GM12878 (cell line): ENCODE data around the gene SLC39A13. TPM values are rescaled to one million over a fixed set of nuclear protein-coding genes. Genes with fewer than 3 reads are reported as not detected.

ENCODE experiments used
- ATAC-seq: fragments of 200-7000 bp; cut with Tn5 transposase; 3 replicates; pipeline ENCODE4 v1.9.1; 2020; ENCODE audit warnings: mild to moderate bottlenecking, moderate library complexity
- BruUV-seq: library from RNA; stranded (reverse); fragments of 400-500 nt; replicated peaks from 2 replicates; lab custom pipeline; 2021; lab: Mats Ljungman, UMichigan
- CTCF ChIA-PET: fragments of 300-600 bp; sonication (Branson Sonifier 250); formaldehyde crosslinking; extraction: SDS; loops from one replicate; lab custom pipeline; 2021; ENCODE audit warnings: inconsistent platforms; lab: Yijun Ruan, JAX
- POLR2A ChIA-PET: fragments of 350-600 bp; formaldehyde crosslinking; extraction: SDS; loops from one replicate; lab custom pipeline; 2021; ENCODE audit warnings: inconsistent platforms; lab: Charles Lee
- RAD21 ChIA-PET: fragments of 300-600 bp; sonication (Branson Sonifier 250); formaldehyde crosslinking; loops from one replicate; lab custom pipeline; 2023; ENCODE audit warnings: antibody characterized with exemption; ENCODE audit not compliant: unreplicated experiment; lab: Charles Lee
- SMC1A ChIA-PET: fragments of 300-600 bp; sonication (Branson Sonifier 250); formaldehyde crosslinking; loops from one replicate; lab custom pipeline; 2023; ENCODE audit not compliant: unreplicated experiment, uncharacterized antibody; lab: Charles Lee
- DNase-seq: peaks from one replicate; pipeline ENCODE4 v3.0.0-alpha.2; 2011; ENCODE audit warnings: low read depth, low spot score
- FAIRE-seq: peaks from 3 replicates; lab custom pipeline; 2011; peaks lifted over from hg19 to GRCh38; lab: Jason Lieb, UNC
- H2AFZ ChIP-seq: 2 replicates; pipeline ENCODE4 v1.6.0; 2011; ENCODE audit warnings: low read depth, low read length, control low read depth; ENCODE audit not compliant: control insufficient read depth
- H3K27ac ChIP-seq: 2 replicates; pipeline ENCODE4 v1.5.1; 2011; ENCODE audit warnings: control low read depth; ENCODE audit not compliant: control insufficient read depth, insufficient read depth
- H3K27me3 ChIP-seq, 2 experiments: replicated peaks in 1 of 2; 2 replicates each; pipeline versions ENCODE4 v1.6.0 to v1.6.1; 2011; ENCODE audit warnings: low read length in 1 of 2; ENCODE audit not compliant: control insufficient read depth in 2 of 2, insufficient read depth in 2 of 2
- H3K36me3 ChIP-seq, 2 experiments: 2 replicates each; pipeline ENCODE4 v1.5.1; 2011; ENCODE audit warnings: low read length in 1 of 2; ENCODE audit not compliant: control insufficient read depth in 2 of 2, insufficient read depth in 2 of 2
- H3K4me1 ChIP-seq: 2 replicates; pipeline ENCODE4 v1.6.1; 2011; ENCODE audit warnings: mild to moderate bottlenecking, low read length, moderate library complexity, mixed read lengths; ENCODE audit not compliant: control insufficient read depth, insufficient read depth
- H3K4me2 ChIP-seq: 2 replicates; pipeline ENCODE4 v1.6.0; 2011; ENCODE audit warnings: control low read depth; ENCODE audit not compliant: control insufficient read depth, insufficient read depth
- H3K4me3 ChIP-seq: fragments of 200-600 bp; sonication (generic); 2 replicates; pipeline ENCODE4 v1.5.1; 2016
- H3K79me2 ChIP-seq: 2 replicates; pipeline ENCODE4 v1.6.0; 2011; ENCODE audit warnings: low read length; ENCODE audit not compliant: control insufficient read depth, insufficient read depth
- H3K9ac ChIP-seq: 2 replicates; pipeline ENCODE4 v1.8.0; 2011; ENCODE audit warnings: low read length, control low read depth, mixed read lengths; ENCODE audit not compliant: control insufficient read depth, insufficient read depth
- H3K9me3 ChIP-seq: replicated peaks from 3 replicates; pipeline ENCODE4 v1.5.1; 2011; ENCODE audit warnings: mild to moderate bottlenecking, low read length; ENCODE audit not compliant: control insufficient read depth, insufficient read depth
- H4K20me1 ChIP-seq: 2 replicates; pipeline ENCODE4 v1.6.0; 2011; ENCODE audit not compliant: control insufficient read depth, insufficient read depth
- ATF3 ChIP-seq: IDR thresholded peaks from 2 replicates; pipeline ENCODE4 v1.6.1; 2011; ENCODE audit warnings: low read depth, mild to moderate bottlenecking, low read length, moderate library complexity, borderline replicate concordance; ENCODE audit errors: extremely low read depth
- FOXM1 ChIP-seq: IDR thresholded peaks from 2 replicates; pipeline ENCODE4 v1.6.1; 2012; ENCODE audit warnings: low read depth, mild to moderate bottlenecking, inconsistent platforms, low read length, moderate library complexity
- GABPA ChIP-seq: IDR thresholded peaks from 2 replicates; pipeline ENCODE4 v1.6.1; 2014; ENCODE audit warnings: antibody characterized with exemption, low read depth, mild to moderate bottlenecking, inconsistent platforms
- HDAC2 ChIP-seq: fragments of 200-600 bp; sonication (generic); IDR thresholded peaks from 2 replicates; pipeline ENCODE4 v1.6.1; 2017
- IRF5 ChIP-seq: fragments of 450-650 bp; IDR thresholded peaks from 2 replicates; pipeline ENCODE4 v1.6.1; 2017; ENCODE audit warnings: borderline replicate concordance
- KAT2A ChIP-seq: conservative IDR thresholded peaks from 2 replicates; pipeline ENCODE4 v1.6.1; 2011; ENCODE audit warnings: low read depth, low read length; ENCODE audit not compliant: control insufficient read depth
- MEF2A ChIP-seq: IDR thresholded peaks from 2 replicates; pipeline ENCODE4 v1.6.1; 2011; ENCODE audit warnings: low read depth, mild to moderate bottlenecking, low read length, moderate library complexity; ENCODE audit not compliant: insufficient read depth
- POLR2AphosphoS5 ChIP-seq: IDR thresholded peaks from 2 replicates; pipeline ENCODE4 v1.6.1; 2011; ENCODE audit warnings: mild to moderate bottlenecking, low read length, inconsistent platforms
- RAD51 ChIP-seq: fragments of 450-650 bp; IDR thresholded peaks from 2 replicates; pipeline ENCODE4 v1.6.1; 2016; ENCODE audit warnings: moderate library complexity, mild to moderate bottlenecking, inconsistent platforms
- RB1 ChIP-seq: fragments of 450-650 bp; formaldehyde crosslinking; IDR thresholded peaks from 2 replicates; pipeline ENCODE4 v1.6.1; 2017; ENCODE audit warnings: mild to moderate bottlenecking, borderline replicate concordance
- RCOR1 ChIP-seq: conservative IDR thresholded peaks from 2 replicates; pipeline ENCODE4 v1.6.1; 2012; ENCODE audit warnings: low read depth, low read length, improper control_type of control experiment
- SIX5 ChIP-seq: IDR thresholded peaks from 2 replicates; pipeline ENCODE4 v1.6.1; 2011; ENCODE audit warnings: mild to moderate bottlenecking, low read depth, low read length, moderate library complexity; ENCODE audit not compliant: severe bottlenecking
- SUZ12 ChIP-seq: fragments of 200-600 bp; sonication (generic); IDR thresholded peaks from one replicate; pipeline ENCODE4 v1.6.1; 2018; ENCODE audit warnings: antibody characterized with exemption, mild to moderate bottlenecking; ENCODE audit not compliant: unreplicated experiment
- USF2 ChIP-seq: IDR thresholded peaks from 2 replicates; pipeline ENCODE4 v1.6.1; 2011; ENCODE audit warnings: low read depth, low read length, improper control_type of control experiment, borderline replicate concordance
- WRNIP1 ChIP-seq: IDR thresholded peaks from 2 replicates; pipeline ENCODE4 v1.6.1; 2011; ENCODE audit warnings: low read depth, low read length, improper control_type of control experiment, borderline replicate concordance
- ZBTB4 ChIP-seq: fragments of 450-650 bp; formaldehyde crosslinking; IDR thresholded peaks from 2 replicates; pipeline ENCODE4 v1.4.0; 2022; ENCODE audit warnings: mild to moderate bottlenecking, moderate library complexity
- WGBS: methylation state at CpG from one replicate; pipeline ENCODE4 v1.1.6; 2016; ENCODE audit warnings: low lambda C conversion rate; ENCODE audit not compliant: insufficient replicate concordance, insufficient coverage; ENCODE audit errors: missing lambda C conversion rate; 5-methylcytosine and 5-hydroxymethylcytosine counted together
- in situ Hi-C: fragments of 300-500 bp; cut with MboI; formaldehyde crosslinking; loops from 9 replicates; pipeline ENCODE4 v1.14.3; 2018; ENCODE audit warnings: mixed read lengths
- intact Hi-C: fragments of 100-400 bp; cut with micrococcal nuclease; formaldehyde crosslinking; loops from one replicate; pipeline ENCODE4 v1.14.2; 2022; ENCODE audit not compliant: unreplicated experiment
- polyA plus RNA-seq, 11 experiments: library from polyadenylated mRNA; depleted of rRNA in 4 of 11; unstranded in 6 of 11; stranded (reverse) in 5 of 11; fragments of >200 nt; fragmentation: Nextera tagmentation in 4 of 11; fragmentation: Illumina TruSeq in 1 of 11; extraction: Ambion mirVana in 4 of 11; extraction: Trizol in 1 of 11; gene quantifications; 1 replicate in 1 of 11; 2 replicates in 10 of 11; pipeline versions ENCODE4 v1.2.1 to v1.2.3, GENCODE V29; 2011 to 2016; ENCODE audit warnings: inconsistent platforms in 2 of 11, missing spikeins in 2 of 11, low read depth in 1 of 11
- total RNA-seq, 4 experiments: library from RNA; depleted of rRNA in 3 of 4; stranded (reverse); fragments of >200 nt in 3 of 4; fragmentation: Illumina TruSeq in 1 of 4; extraction: Trizol in 1 of 4; gene quantifications; 2 replicates each; pipeline versions ENCODE4 v1.2.1 to v1.2.3, GENCODE V29; 2013 to 2021

Gene SLC39A13
- total and polyA plus RNA-seq, 10 of the 15 experiments (the other 5 are each of a cell fraction or from before 2014, with no cell fraction given): 0.23 to 19.8 (median 6.3) TPM

GRCh38 chr11:47433157-47433556 lies 24.8 kb downstream of the SLC39A13 start (continued):
- TF ChIP-seq RCOR1: no peak

GRCh38 chr11:47434011-47434786 lies 25.8 kb downstream of the SLC39A13 start:
- in situ Hi-C loops: no loop called here
- TF ChIP-seq WRNIP1 (no peak), SIX5 (no peak), HDAC2 (no peak), ATF3 (no peak), ZBTB4 (CRISPR knock-in tag) (no peak), MEF2A (no peak), FOXM1 (no peak), RB1 (no peak), SUZ12 (no peak), KAT2A (no peak), USF2 (no peak), POLR2AphosphoS5 (no peak), RAD51 (no peak), GABPA (no peak), IRF5 (no peak)

More at GRCh38 chr11:47434011-47434786, 25.8 kb downstream of the SLC39A13 start:
- SMC1A ChIA-PET: interaction anchor here (0.6 kb wide), 1 partner anchor 95 kb away, joined by 3 read pairs; no protein-coding TSS in a partner anchor
- no peaks in the 10 kb centered on the region; a peak in 1 of 4 replicates for H3K27me3 ChIP-seq
- no peak overlapping the region for H3K4me3 ChIP-seq
- ATAC-seq (no peak), DNase-seq (no peak), FAIRE-seq (no peak)
- no TSS peak for BruUV-seq
- H3K79me2 ChIP-seq: no peaks in the 10 kb centered on the region
- WGBS: 69% methylated on average over 7 of the region's 7 CpGs
- H3K36me3 ChIP-seq: no peaks in the 10 kb centered on the region
- POLR2A ChIA-PET: no interaction called here
- intact Hi-C loops: no loop called here
- H3K4me1 ChIP-seq: no peaks in the 10 kb centered on the region
- H3K27ac ChIP-seq: no peak overlapping the region
- no peaks in the 10 kb centered on the region for H3K9me3 ChIP-seq
- H2AFZ ChIP-seq: no peak overlapping the region
- H3K9ac ChIP-seq: no peak overlapping the region
- no peak overlapping the region for H3K4me2 ChIP-seq
- RAD21 ChIA-PET: no interaction called here
- H4K20me1 ChIP-seq: no peaks in the 10 kb centered on the region
- CTCF ChIA-PET: interaction anchor here (1.2 kb wide), 1 partner anchor 21 kb away, joined by 4 read pairs; no protein-coding TSS in a partner anchor
